SJCRH30 (cell line): ENCODE data around the gene DNAJC25. TPM values are rescaled to one million over a fixed set of nuclear protein-coding genes. Genes with fewer than 3 reads are reported as not detected.

Experiments
- DNase-seq, 2 experiments: peaks; one replicate each; pipeline ENCODE4 v3.0.0-alpha.2; 2015 to 2020
- H3K27ac ChIP-seq: fragments of 250-450 bp; sonication (Bioruptor Pico); 2 replicates; pipeline ENCODE4 v1.5.1; 2020; ENCODE audit warnings: mild to moderate bottlenecking, moderate library complexity
- H3K27me3 ChIP-seq: fragments of 250-450 bp; sonication (Bioruptor Pico); 2 replicates; pipeline ENCODE4 v1.5.1; 2020; ENCODE audit warnings: mild to moderate bottlenecking, moderate library complexity
- H3K36me3 ChIP-seq: fragments of 250-450 bp; sonication (Bioruptor Pico); 2 replicates; pipeline ENCODE4 v1.5.1; 2020; ENCODE audit warnings: mild to moderate bottlenecking, moderate library complexity
- H3K4me1 ChIP-seq: fragments of 250-450 bp; sonication (Bioruptor Pico); 2 replicates; pipeline ENCODE4 v1.5.1; 2020; ENCODE audit warnings: mild to moderate bottlenecking, moderate library complexity
- H3K4me3 ChIP-seq: fragments of 250-450 bp; sonication (Bioruptor Pico); 2 replicates; pipeline ENCODE4 v1.5.1; 2020; ENCODE audit warnings: mild to moderate bottlenecking, moderate library complexity
- H3K9me3 ChIP-seq: fragments of 250-450 bp; sonication (Bioruptor Pico); replicated peaks from 2 replicates; pipeline ENCODE4 v1.5.1; 2020; ENCODE audit warnings: mild to moderate bottlenecking, moderate library complexity
- total RNA-seq: library from RNA; depleted of rRNA; stranded (reverse); fragments of >200 nt; shearing (Covaris generic); gene quantifications from 2 replicates; pipeline ENCODE4 v1.2.3, GENCODE V29; 2014; rRNA removed

DNAJC25 gene
- total RNA-seq = 14.2 and 15.1 TPM in 2 replicates

- no peaks in the 10 kb centered on the region for H3K4me1 ChIP-seq
- H3K27me3 ChIP-seq = no peaks in the 10 kb centered on the region
- peak within 1 kb of the TSS; percentile 53 for H3K27ac ChIP-seq
- peak; percentile 99 for DNase-seq
- no peaks in the 10 kb centered on the region for H3K9me3 ChIP-seq
- H3K4me3 ChIP-seq = peak within 1 kb of the TSS; percentile 77
- H3K36me3 ChIP-seq = 0 out of 2 replicates have a peak, but pooled peaks cover under 1% of the 10 kb centered on the region
Observed at GRCh38 chr9:111631214-111631971, at the start of gene DNAJC25. Gene DNAJC25, plus strand, starts transcription at chr9:111631334. Its CDS starts 74 bp downstream, at chr9:111631408.

- Histone ChIP-seq H3K4me1 (no peaks in the 10 kb centered on the region), H3K27me3 (no peaks in the 10 kb centered on the region), H3K36me3 (peaks cover 67% of the 10 kb centered on the region), H3K27ac (no peak overlapping the region), H3K9me3 (no peaks in the 10 kb centered on the region), H3K4me3 (no peak overlapping the region)
- DNase-seq = no peak
Observed at GRCh38 chr9:111582888-111583287, 48.2 kb upstream of the DNAJC25 start.

GRCh38 chr9:111586378-111586777, 44.8 kb upstream of the DNAJC25 start:
- no peak for DNase-seq
- Histone ChIP-seq H3K9me3 (no peaks in the 10 kb centered on the region), H3K27ac (no peak overlapping the region), H3K4me3 (no peak overlapping the region), H3K27me3 (no peaks in the 10 kb centered on the region), H3K36me3 (peaks cover 51% of the 10 kb centered on the region), H3K4me1 (no peaks in the 10 kb centered on the region)

- peaks cover 57% of the 10 kb centered on the region for H3K36me3 ChIP-seq
- H3K4me3 ChIP-seq = no peak overlapping the region
- H3K27me3 ChIP-seq = no peaks in the 10 kb centered on the region
- no peak overlapping the region for H3K27ac ChIP-seq
- H3K4me1 ChIP-seq = no peaks in the 10 kb centered on the region
- DNase-seq = no peak
- no peaks in the 10 kb centered on the region for H3K9me3 ChIP-seq
Observed at GRCh38 chr9:111588846-111589245, 42.3 kb upstream of the DNAJC25 start.

GRCh38 chr9:111597852-111598732, 33.0 kb upstream of the DNAJC25 start:
- peak overlapping the region; percentile 66 for H3K27ac ChIP-seq
- DNase-seq = peak; percentile 63 to 73
- H3K9me3 ChIP-seq = no peaks in the 10 kb centered on the region; the same call in 1 of the 2 replicates
- H3K27me3 ChIP-seq = no peaks in the 10 kb centered on the region
- H3K36me3 ChIP-seq = peaks cover 39% of the 10 kb centered on the region
- peak overlapping the region; percentile 84 for H3K4me3 ChIP-seq
- peaks cover 16% of the 10 kb centered on the region for H3K4me1 ChIP-seq

GRCh38 chr9:111598733-111599091, 32.4 kb upstream of the DNAJC25 start:
- Histone ChIP-seq H3K27me3 (no peaks in the 10 kb centered on the region), H3K36me3 (peaks cover 34% of the 10 kb centered on the region), H3K4me1 (peaks cover 16% of the 10 kb centered on the region), H3K27ac (peak overlapping the region; percentile 66), H3K9me3 (no peaks in the 10 kb centered on the region; the same call in 1 of the 2 replicates), H3K4me3 (peak overlapping the region; percentile 84)
- DNase-seq = peak in 1 of 2 experiments; percentile 17

GRCh38 chr9:111599092-111599954, 31.8 kb upstream of the DNAJC25 start, which contains the start of gene PTGR1:
Gene PTGR1, minus strand, starts transcription at chr9:111599647. Its CDS starts 2,225 bp downstream, at chr9:111597422.
- peak; percentile 86 to 87 for DNase-seq
- Histone ChIP-seq H3K36me3 (peaks cover 30% of the 10 kb centered on the region), H3K4me3 (peak within 1 kb of the TSS; percentile 84), H3K27me3 (no peaks in the 10 kb centered on the region), H3K27ac (peak within 1 kb of the TSS; percentile 66), H3K4me1 (peaks cover 16% of the 10 kb centered on the region), H3K9me3 (no peaks in the 10 kb centered on the region; the same call in 1 of the 2 replicates)

- H3K9me3 ChIP-seq = no peaks in the 10 kb centered on the region; the same call in 1 of the 2 replicates
- H3K4me3 ChIP-seq = peak overlapping the region; percentile 84
- DNase-seq = no peak
- peaks cover 16% of the 10 kb centered on the region for H3K4me1 ChIP-seq
- H3K27me3 ChIP-seq = no peaks in the 10 kb centered on the region
- peak overlapping the region; percentile 66; the same call in 1 of the 2 replicates for H3K27ac ChIP-seq
- peaks cover 26% of the 10 kb centered on the region for H3K36me3 ChIP-seq
Observed at GRCh38 chr9:111599955-111600343, 31.2 kb upstream of the DNAJC25 start.

GRCh38 chr9:111601237-111602018, 29.7 kb upstream of the DNAJC25 start:
- Histone ChIP-seq H3K4me1 (peaks cover 16% of the 10 kb centered on the region), H3K9me3 (no peaks in the 10 kb centered on the region; the same call in 1 of the 2 replicates), H3K4me3 (no peak overlapping the region), H3K27me3 (no peaks in the 10 kb centered on the region), H3K36me3 (peaks cover 11% of the 10 kb centered on the region), H3K27ac (peak overlapping the region; percentile 78)
- peak; percentile 40 to 61 for DNase-seq

GRCh38 chr9:111603041-111603440, 28.1 kb upstream of the DNAJC25 start:
- Histone ChIP-seq H3K4me3 (no peak overlapping the region), H3K4me1 (peaks cover 16% of the 10 kb centered on the region), H3K36me3 (no peaks in the 10 kb centered on the region), H3K27ac (no peak overlapping the region), H3K27me3 (no peaks in the 10 kb centered on the region), H3K9me3 (no peaks in the 10 kb centered on the region)
- no peak for DNase-seq

GRCh38 chr9:111604054-111604615, 27.0 kb upstream of the DNAJC25 start:
- Histone ChIP-seq H3K4me3 (no peak overlapping the region), H3K36me3 (no peaks in the 10 kb centered on the region), H3K9me3 (no peaks in the 10 kb centered on the region), H3K27me3 (no peaks in the 10 kb centered on the region), H3K27ac (no peak overlapping the region), H3K4me1 (peaks cover 16% of the 10 kb centered on the region)
- no peak for DNase-seq

- peaks cover 16% of the 10 kb centered on the region for H3K4me1 ChIP-seq
- H3K36me3 ChIP-seq = no peaks in the 10 kb centered on the region
- no peak for DNase-seq
- H3K27ac ChIP-seq = no peak overlapping the region
- no peak overlapping the region for H3K4me3 ChIP-seq
- no peaks in the 10 kb centered on the region for H3K27me3 ChIP-seq
- no peaks in the 10 kb centered on the region for H3K9me3 ChIP-seq
Observed at GRCh38 chr9:111605041-111605559, 26.0 kb upstream of the DNAJC25 start.

GRCh38 chr9:111610149-111610548, 21.0 kb upstream of the DNAJC25 start:
- Histone ChIP-seq H3K27me3 (no peaks in the 10 kb centered on the region), H3K36me3 (no peaks in the 10 kb centered on the region), H3K4me3 (no peak overlapping the region), H3K4me1 (peaks cover 16% of the 10 kb centered on the region), H3K9me3 (no peaks in the 10 kb centered on the region), H3K27ac (no peak overlapping the region)
- DNase-seq = no peak
